HEK293 (cell line): Measurements from ENCODE around the gene EXOC1.

Experiments
- CTCF ChIA-PET: fragments of 350-600 bp; formaldehyde crosslinking; extraction: SDS; loops from one replicate; lab custom pipeline; 2021; ENCODE audit warnings: antibody characterized with exemption; lab: Yijun Ruan, JAX
- POLR2A ChIA-PET: fragments of 300-600 bp; formaldehyde crosslinking; extraction: SDS; loops from one replicate; lab custom pipeline; 2020; ENCODE audit warnings: antibody characterized with exemption, inconsistent platforms; lab: Yijun Ruan, JAX
- H3K27ac ChIP-seq: fragments of 200-500 bp; sonication (Bioruptor generic); 2 replicates; pipeline ENCODE4 v1.5.1; 2014; ENCODE audit warnings: low read depth, low read length, control low read depth, inconsistent platforms; ENCODE audit errors: extremely low read depth
- H3K36me3 ChIP-seq, 2 experiments: fragments of 200-500 bp in 1 of 2; sonication (Bioruptor generic) in 1 of 2; 1 replicate in 1 of 2; 2 replicates in 1 of 2; pipeline ENCODE4 v1.5.1; 2014 to 2017; ENCODE audit warnings: inconsistent platforms in 2 of 2, low read length in 2 of 2; ENCODE audit not compliant: control insufficient read depth in 2 of 2, insufficient read depth in 1 of 2
- H3K4me1 ChIP-seq: fragments of 200-500 bp; sonication (Bioruptor generic); 2 replicates; pipeline ENCODE4 v1.5.1; 2014; ENCODE audit warnings: mild to moderate bottlenecking, low read length, inconsistent platforms; ENCODE audit not compliant: control insufficient read depth, insufficient read depth
- H3K4me3 ChIP-seq: 2 replicates; pipeline ENCODE4 v1.5.1; 2011; ENCODE audit warnings: low read depth, mild to moderate bottlenecking, control low read depth, low read length, moderate library complexity
- H3K9me3 ChIP-seq: fragments of 200-500 bp; sonication (Bioruptor generic); 2 replicates; pipeline ENCODE4 v1.5.1; 2014; ENCODE audit warnings: low read depth, low read length, inconsistent platforms; ENCODE audit not compliant: control insufficient read depth, insufficient read depth
- KLF1 ChIP-seq: fragments of 450-650 bp; formaldehyde crosslinking; IDR thresholded peaks from 2 replicates; pipeline ENCODE4 v1.5.1; 2016; ENCODE audit warnings: missing biosample characterization, missing genetic modification characterization
- KLF9 ChIP-seq: fragments of 450-650 bp; formaldehyde crosslinking; IDR thresholded peaks from 2 replicates; pipeline ENCODE4 v1.5.1; 2016; ENCODE audit warnings: missing biosample characterization, missing genetic modification characterization, low read depth
- SETDB1 ChIP-seq: IDR thresholded peaks from one replicate; pipeline ENCODE4 v1.6.1; 2017; ENCODE audit warnings: mild to moderate bottlenecking, low read length, moderate library complexity, mixed read lengths; ENCODE audit not compliant: insufficient read length
- TRIM28 ChIP-seq: IDR thresholded peaks from 2 replicates; pipeline ENCODE4 v1.6.1; 2011; ENCODE audit warnings: low read length, control low read depth, borderline replicate concordance
- ZBTB1 ChIP-seq: fragments of 450-650 bp; formaldehyde crosslinking; IDR thresholded peaks from 2 replicates; pipeline ENCODE4 v1.5.1; 2016; ENCODE audit warnings: missing biosample characterization, missing genetic modification characterization
- ZNF140 ChIP-seq: fragments of 450-650 bp; formaldehyde crosslinking; IDR thresholded peaks from 2 replicates; pipeline ENCODE4 v1.5.1; 2016; ENCODE audit warnings: missing biosample characterization, missing genetic modification characterization
- ZNF155 ChIP-seq: fragments of 450-650 bp; formaldehyde crosslinking; IDR thresholded peaks from 2 replicates; pipeline ENCODE4 v1.5.1; 2016; ENCODE audit warnings: missing biosample characterization, missing genetic modification characterization
- ZNF184 ChIP-seq: fragments of 450-650 bp; IDR thresholded peaks from 2 replicates; pipeline ENCODE4 v1.5.1; 2018; ENCODE audit warnings: missing biosample characterization, mild to moderate bottlenecking, missing genetic modification characterization
- ZNF223 ChIP-seq: fragments of 450-650 bp; formaldehyde crosslinking; IDR thresholded peaks from 2 replicates; pipeline ENCODE4 v1.5.1; 2016; ENCODE audit warnings: missing biosample characterization, missing genetic modification characterization
- ZNF324 ChIP-seq: fragments of 450-650 bp; formaldehyde crosslinking; IDR thresholded peaks from 2 replicates; pipeline ENCODE4 v1.5.1; 2016; ENCODE audit warnings: missing biosample characterization, missing genetic modification characterization
- ZNF433 ChIP-seq: fragments of 450-650 bp; formaldehyde crosslinking; IDR thresholded peaks from 2 replicates; pipeline ENCODE4 v1.5.1; 2016; ENCODE audit warnings: missing biosample characterization, missing genetic modification characterization, low read depth
- ZNF510 ChIP-seq: fragments of 450-650 bp; formaldehyde crosslinking; IDR thresholded peaks from 2 replicates; pipeline ENCODE4 v1.5.1; 2018; ENCODE audit warnings: mild to moderate bottlenecking, missing genetic modification characterization, missing biosample characterization; ENCODE audit not compliant: insufficient replicate concordance
- ZNF529 ChIP-seq: fragments of 450-650 bp; formaldehyde crosslinking; IDR thresholded peaks from 2 replicates; pipeline ENCODE4 v1.5.1; 2017; ENCODE audit warnings: missing genetic modification characterization, missing biosample characterization; ENCODE audit not compliant: insufficient replicate concordance
- ZNF585B ChIP-seq: fragments of 450-650 bp; formaldehyde crosslinking; IDR thresholded peaks from 2 replicates; pipeline ENCODE4 v1.5.1; 2016; ENCODE audit warnings: missing biosample characterization, missing genetic modification characterization
- ZNF610 ChIP-seq: fragments of 450-650 bp; formaldehyde crosslinking; IDR thresholded peaks from 2 replicates; pipeline ENCODE4 v1.5.1; 2016; ENCODE audit warnings: missing biosample characterization, missing genetic modification characterization, borderline replicate concordance
- ZNF626 ChIP-seq: fragments of 450-650 bp; sonication (Bioruptor Pico); formaldehyde crosslinking; IDR thresholded peaks from 2 replicates; pipeline ENCODE4 v1.5.1; 2018; ENCODE audit warnings: missing biosample characterization, missing genetic modification characterization, inconsistent platforms
- ZNF670 ChIP-seq: fragments of 450-650 bp; formaldehyde crosslinking; IDR thresholded peaks from 2 replicates; pipeline ENCODE4 v1.5.1; 2016; ENCODE audit warnings: missing biosample characterization, missing genetic modification characterization, low read depth
- ZNF785 ChIP-seq: fragments of 450-650 bp; formaldehyde crosslinking; IDR thresholded peaks from 2 replicates; pipeline ENCODE4 v1.5.1; 2016; ENCODE audit warnings: missing biosample characterization, missing genetic modification characterization
- ZNF837 ChIP-seq: fragments of 450-650 bp; formaldehyde crosslinking; IDR thresholded peaks from 2 replicates; pipeline ENCODE4 v1.5.1; 2016; ENCODE audit warnings: missing biosample characterization, missing genetic modification characterization
- ZSCAN30 ChIP-seq: fragments of 450-650 bp; IDR thresholded peaks from 2 replicates; pipeline ENCODE4 v1.5.1; 2018; ENCODE audit warnings: missing biosample characterization, mild to moderate bottlenecking, missing genetic modification characterization, moderate library complexity
- TF ChIP-seq, protein P1 (sequence below): fragments of 450-650 bp; formaldehyde crosslinking; IDR thresholded peaks from 2 replicates; pipeline ENCODE4 v1.5.1; 2016; ENCODE audit warnings: missing biosample characterization, missing genetic modification characterization, borderline replicate concordance
- TF ChIP-seq, protein P2 (sequence below): fragments of 450-650 bp; formaldehyde crosslinking; optimal IDR thresholded peaks from 2 replicates; pipeline ENCODE3; 2016; ENCODE audit warnings: missing biosample characterization, mild to moderate bottlenecking, missing genetic modification characterization
- TF ChIP-seq, protein P3 (sequence below): fragments of 450-650 bp; formaldehyde crosslinking; IDR thresholded peaks from 2 replicates; pipeline ENCODE4 v1.5.1; 2016; ENCODE audit warnings: missing biosample characterization, missing genetic modification characterization
- TF ChIP-seq, protein P4 (sequence below): fragments of 450-650 bp; formaldehyde crosslinking; IDR thresholded peaks from 2 replicates; pipeline ENCODE4 v1.5.1; 2016; ENCODE audit warnings: missing biosample characterization, missing genetic modification characterization

EXOC1 gene

DNA sequence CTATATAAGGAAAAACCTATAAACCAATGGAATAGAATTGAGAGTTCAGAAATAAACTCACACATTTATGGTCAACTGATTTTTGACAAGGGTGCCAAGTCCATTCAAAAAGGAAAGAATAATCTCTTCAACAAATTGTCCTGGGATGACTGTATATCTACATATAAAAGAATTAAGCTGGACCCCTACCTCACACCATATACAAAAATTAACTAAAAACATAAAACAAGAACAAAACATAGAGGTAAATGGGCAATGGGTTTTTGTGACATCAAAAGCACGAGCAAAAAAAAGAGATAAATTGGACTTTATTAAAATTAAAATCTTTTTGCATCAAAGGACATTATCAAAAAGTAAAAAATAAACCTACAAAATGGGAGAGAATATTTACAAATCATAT is 15.5 kb upstream of the EXOC1 start:
- CTCF ChIA-PET: no interaction called here
- no peak for TF ChIP-seq ZNF223
- no peak for TF ChIP-seq ZNF670 (tag by site-specific recombination)
- no peak for TF ChIP-seq ZNF324 (tag by site-specific recombination)
- peak; percentile 36 for TF ChIP-seq SETDB1
- no peak for TF ChIP-seq KLF1
- TF ChIP-seq ZNF155 (tag by site-specific recombination): no peak
- no peak for TF ChIP-seq ZNF510

DNA sequence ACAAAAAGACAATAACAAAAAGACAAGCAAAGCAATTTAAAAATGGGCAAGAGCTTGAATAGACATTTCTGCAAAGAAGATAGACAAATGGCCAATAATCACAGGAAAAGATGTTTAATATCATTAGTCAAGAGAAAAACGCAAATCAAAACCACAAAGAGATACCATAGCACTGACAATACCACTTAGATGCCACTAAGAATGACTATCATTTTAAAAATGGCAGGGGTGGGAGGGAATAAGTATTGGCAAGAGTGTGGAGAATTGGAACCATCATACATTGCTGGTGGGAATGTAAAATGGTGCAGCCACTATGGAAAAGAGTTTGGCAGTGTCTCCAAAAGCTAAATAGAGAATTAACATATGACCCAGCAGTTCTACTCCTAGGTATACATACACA is 15.1 kb upstream of the EXOC1 start:
- no peak for TF ChIP-seq ZNF140
- TF ChIP-seq, protein P1, sequence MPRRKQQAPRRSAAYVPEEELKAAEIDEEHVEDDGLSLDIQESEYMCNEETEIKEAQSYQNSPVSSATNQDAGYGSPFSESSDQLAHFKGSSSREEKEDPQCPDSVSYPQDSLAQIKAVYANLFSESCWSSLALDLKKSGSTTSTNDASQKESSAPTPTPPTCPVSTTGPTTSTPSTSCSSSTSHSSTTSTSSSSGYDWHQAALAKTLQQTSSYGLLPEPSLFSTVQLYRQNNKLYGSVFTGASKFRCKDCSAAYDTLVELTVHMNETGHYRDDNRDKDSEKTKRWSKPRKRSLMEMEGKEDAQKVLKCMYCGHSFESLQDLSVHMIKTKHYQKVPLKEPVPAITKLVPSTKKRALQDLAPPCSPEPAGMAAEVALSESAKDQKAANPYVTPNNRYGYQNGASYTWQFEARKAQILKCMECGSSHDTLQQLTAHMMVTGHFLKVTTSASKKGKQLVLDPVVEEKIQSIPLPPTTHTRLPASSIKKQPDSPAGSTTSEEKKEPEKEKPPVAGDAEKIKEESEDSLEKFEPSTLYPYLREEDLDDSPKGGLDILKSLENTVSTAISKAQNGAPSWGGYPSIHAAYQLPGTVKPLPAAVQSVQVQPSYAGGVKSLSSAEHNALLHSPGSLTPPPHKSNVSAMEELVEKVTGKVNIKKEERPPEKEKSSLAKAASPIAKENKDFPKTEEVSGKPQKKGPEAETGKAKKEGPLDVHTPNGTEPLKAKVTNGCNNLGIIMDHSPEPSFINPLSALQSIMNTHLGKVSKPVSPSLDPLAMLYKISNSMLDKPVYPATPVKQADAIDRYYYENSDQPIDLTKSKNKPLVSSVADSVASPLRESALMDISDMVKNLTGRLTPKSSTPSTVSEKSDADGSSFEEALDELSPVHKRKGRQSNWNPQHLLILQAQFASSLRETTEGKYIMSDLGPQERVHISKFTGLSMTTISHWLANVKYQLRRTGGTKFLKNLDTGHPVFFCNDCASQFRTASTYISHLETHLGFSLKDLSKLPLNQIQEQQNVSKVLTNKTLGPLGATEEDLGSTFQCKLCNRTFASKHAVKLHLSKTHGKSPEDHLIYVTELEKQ (tag by site-specific recombination): no peak
- H3K36me3 ChIP-seq: no peaks in the 10 kb centered on the region
- no peak overlapping the region for H3K27ac ChIP-seq
- H3K4me1 ChIP-seq: no peaks in the 10 kb centered on the region
- ChIA-PET POLR2A (no interaction called here), CTCF (no interaction called here)
- no peak overlapping the region for H3K4me3 ChIP-seq
- no peaks in the 10 kb centered on the region for H3K9me3 ChIP-seq

More for the DNA sequence above, 15.5 kb upstream of the EXOC1 start:
- no peak overlapping the region for H3K4me3 ChIP-seq
- no peaks in the 10 kb centered on the region for H3K4me1 ChIP-seq
- H3K36me3 ChIP-seq: no peaks in the 10 kb centered on the region
- POLR2A ChIA-PET: no interaction called here
- H3K9me3 ChIP-seq: no peaks in the 10 kb centered on the region
- no peak overlapping the region for H3K27ac ChIP-seq

DNA sequence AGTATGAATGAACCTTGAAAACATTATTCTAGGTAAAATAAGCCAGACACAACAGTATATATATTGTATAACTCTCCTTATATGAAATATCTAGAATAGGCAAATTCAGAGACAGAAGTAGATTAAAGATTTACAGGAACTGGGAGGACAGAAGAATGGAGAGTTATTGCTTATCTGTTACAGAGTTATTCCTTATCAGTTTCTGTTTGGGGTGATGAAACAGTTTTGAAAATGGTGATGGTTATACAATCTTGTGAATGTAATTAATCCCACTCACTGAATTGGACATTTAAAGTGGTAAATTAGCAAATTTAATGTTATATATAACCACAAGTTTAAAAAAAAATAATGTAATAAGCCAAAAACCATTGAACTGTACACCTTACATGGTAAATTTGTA is 14.5 kb upstream of the EXOC1 start:
- H3K4me1 ChIP-seq: no peaks in the 10 kb centered on the region
- H3K36me3 ChIP-seq: no peaks in the 10 kb centered on the region
- CTCF ChIA-PET: no interaction called here
- no peak overlapping the region for H3K27ac ChIP-seq
- H3K9me3 ChIP-seq: no peaks in the 10 kb centered on the region
- POLR2A ChIA-PET: no interaction called here
- no peak overlapping the region for H3K4me3 ChIP-seq
- TF ChIP-seq ZNF837: no peak
- TF ChIP-seq ZSCAN30 (tag by site-specific recombination): no peak
- no peak for TF ChIP-seq KLF9 (tag by site-specific recombination)
- TF ChIP-seq ZNF785 (tag by site-specific recombination): no peak
- TF ChIP-seq, protein P2, sequence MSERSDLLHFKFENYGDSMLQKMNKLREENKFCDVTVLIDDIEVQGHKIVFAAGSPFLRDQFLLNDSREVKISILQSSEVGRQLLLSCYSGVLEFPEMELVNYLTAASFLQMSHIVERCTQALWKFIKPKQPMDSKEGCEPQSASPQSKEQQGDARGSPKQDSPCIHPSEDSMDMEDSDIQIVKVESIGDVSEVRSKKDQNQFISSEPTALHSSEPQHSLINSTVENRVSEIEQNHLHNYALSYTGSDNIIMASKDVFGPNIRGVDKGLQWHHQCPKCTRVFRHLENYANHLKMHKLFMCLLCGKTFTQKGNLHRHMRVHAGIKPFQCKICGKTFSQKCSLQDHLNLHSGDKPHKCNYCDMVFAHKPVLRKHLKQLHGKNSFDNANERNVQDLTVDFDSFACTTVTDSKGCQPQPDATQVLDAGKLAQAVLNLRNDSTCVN (tag by site-specific recombination): no peak
- TF ChIP-seq, protein P3, sequence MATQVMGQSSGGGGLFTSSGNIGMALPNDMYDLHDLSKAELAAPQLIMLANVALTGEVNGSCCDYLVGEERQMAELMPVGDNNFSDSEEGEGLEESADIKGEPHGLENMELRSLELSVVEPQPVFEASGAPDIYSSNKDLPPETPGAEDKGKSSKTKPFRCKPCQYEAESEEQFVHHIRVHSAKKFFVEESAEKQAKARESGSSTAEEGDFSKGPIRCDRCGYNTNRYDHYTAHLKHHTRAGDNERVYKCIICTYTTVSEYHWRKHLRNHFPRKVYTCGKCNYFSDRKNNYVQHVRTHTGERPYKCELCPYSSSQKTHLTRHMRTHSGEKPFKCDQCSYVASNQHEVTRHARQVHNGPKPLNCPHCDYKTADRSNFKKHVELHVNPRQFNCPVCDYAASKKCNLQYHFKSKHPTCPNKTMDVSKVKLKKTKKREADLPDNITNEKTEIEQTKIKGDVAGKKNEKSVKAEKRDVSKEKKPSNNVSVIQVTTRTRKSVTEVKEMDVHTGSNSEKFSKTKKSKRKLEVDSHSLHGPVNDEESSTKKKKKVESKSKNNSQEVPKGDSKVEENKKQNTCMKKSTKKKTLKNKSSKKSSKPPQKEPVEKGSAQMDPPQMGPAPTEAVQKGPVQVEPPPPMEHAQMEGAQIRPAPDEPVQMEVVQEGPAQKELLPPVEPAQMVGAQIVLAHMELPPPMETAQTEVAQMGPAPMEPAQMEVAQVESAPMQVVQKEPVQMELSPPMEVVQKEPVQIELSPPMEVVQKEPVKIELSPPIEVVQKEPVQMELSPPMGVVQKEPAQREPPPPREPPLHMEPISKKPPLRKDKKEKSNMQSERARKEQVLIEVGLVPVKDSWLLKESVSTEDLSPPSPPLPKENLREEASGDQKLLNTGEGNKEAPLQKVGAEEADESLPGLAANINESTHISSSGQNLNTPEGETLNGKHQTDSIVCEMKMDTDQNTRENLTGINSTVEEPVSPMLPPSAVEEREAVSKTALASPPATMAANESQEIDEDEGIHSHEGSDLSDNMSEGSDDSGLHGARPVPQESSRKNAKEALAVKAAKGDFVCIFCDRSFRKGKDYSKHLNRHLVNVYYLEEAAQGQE (tag by site-specific recombination): no peak
- TF ChIP-seq ZNF610: no peak
- TF ChIP-seq TRIM28: no peak
- no peak for TF ChIP-seq ZNF585B (tag by site-specific recombination)
- no peak for TF ChIP-seq ZNF626 (tag by site-specific recombination)
- TF ChIP-seq ZNF529 (tag by site-specific recombination): no peak
- TF ChIP-seq ZNF184: no peak
- no peak for TF ChIP-seq ZNF433 (tag by site-specific recombination)
- TF ChIP-seq, protein P4, sequence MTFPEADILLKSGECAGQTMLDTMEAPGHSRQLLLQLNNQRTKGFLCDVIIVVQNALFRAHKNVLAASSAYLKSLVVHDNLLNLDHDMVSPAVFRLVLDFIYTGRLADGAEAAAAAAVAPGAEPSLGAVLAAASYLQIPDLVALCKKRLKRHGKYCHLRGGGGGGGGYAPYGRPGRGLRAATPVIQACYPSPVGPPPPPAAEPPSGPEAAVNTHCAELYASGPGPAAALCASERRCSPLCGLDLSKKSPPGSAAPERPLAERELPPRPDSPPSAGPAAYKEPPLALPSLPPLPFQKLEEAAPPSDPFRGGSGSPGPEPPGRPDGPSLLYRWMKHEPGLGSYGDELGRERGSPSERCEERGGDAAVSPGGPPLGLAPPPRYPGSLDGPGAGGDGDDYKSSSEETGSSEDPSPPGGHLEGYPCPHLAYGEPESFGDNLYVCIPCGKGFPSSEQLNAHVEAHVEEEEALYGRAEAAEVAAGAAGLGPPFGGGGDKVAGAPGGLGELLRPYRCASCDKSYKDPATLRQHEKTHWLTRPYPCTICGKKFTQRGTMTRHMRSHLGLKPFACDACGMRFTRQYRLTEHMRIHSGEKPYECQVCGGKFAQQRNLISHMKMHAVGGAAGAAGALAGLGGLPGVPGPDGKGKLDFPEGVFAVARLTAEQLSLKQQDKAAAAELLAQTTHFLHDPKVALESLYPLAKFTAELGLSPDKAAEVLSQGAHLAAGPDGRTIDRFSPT (tag by site-specific recombination): no peak
- no peak for TF ChIP-seq ZBTB1 (tag by site-specific recombination)
